GM18951 (cell line): ENCODE results near the gene RFT1.

Experiments
- POLR2A ChIP-seq: IDR thresholded peaks from 4 replicates; pipeline ENCODE4 v1.6.1; 2011; ENCODE audit warnings: mild to moderate bottlenecking; ENCODE audit not compliant: insufficient read length, insufficient read depth; ENCODE audit errors: extremely low read depth
- in situ Hi-C: fragments of 300-500 bp; cut with MboI; formaldehyde crosslinking; loops from one replicate; pipeline ENCODE4 v1.12.0; 2022; ENCODE audit warnings: low sequenced_read_pairs, mixed read lengths, inconsistent platforms; ENCODE audit not compliant: unreplicated experiment

The RFT1 gene

DNA sequence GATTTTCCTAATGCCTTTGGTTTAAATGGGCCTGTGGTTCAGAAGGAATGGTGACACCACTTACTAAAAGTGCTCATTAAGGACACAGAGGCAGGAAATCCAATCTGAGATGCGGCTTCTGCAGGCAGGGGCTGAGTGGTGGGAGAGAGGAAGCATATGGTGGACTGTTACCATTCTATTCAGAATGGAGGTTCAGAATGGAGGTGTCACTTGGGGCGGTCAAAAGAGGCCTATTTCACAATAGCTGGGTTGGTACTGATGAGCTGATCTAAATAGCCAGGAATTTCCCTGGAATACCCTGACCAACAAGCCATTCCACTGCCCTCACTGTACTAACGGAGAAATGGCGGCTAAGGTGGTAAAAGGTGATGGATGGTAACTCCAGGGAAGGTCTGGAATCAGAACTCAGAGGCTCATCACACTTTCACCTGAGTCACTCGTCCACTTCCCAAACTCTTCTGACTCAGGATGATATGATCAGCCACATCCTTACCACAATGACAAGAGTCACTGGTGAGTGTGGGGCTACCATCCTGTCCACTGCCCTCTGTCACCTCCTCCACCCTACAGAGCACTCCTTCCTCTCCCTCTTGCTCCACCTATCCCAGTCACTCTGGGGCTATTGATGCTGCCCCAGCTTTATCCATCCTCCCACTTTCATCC, 15.7 kb downstream of the RFT1 start:
- in situ Hi-C loops, result no loop called here
- TF ChIP-seq POLR2A, result no peak

DNA sequence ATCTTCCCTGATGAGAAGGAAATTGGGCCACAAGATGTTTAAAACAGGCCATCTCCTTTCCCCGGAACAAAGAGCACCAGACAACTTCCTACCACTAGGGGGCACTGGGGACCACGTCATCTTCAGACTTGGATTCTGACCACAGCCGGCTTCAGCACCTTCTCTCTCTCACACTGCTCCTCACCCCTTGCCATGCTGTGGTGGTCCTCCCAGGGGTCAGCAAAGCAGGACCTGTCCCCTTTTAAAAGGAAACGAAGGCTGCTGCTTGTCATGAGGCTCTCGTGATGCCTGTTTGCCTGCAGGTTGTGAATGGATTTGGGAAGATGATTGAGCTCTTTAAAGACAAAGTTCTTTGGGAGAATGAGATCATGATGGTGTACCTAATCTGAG, 16.2 kb downstream of the RFT1 start:
- in situ Hi-C loops, result no loop called here
- TF ChIP-seq POLR2A, result no peak

DNA sequence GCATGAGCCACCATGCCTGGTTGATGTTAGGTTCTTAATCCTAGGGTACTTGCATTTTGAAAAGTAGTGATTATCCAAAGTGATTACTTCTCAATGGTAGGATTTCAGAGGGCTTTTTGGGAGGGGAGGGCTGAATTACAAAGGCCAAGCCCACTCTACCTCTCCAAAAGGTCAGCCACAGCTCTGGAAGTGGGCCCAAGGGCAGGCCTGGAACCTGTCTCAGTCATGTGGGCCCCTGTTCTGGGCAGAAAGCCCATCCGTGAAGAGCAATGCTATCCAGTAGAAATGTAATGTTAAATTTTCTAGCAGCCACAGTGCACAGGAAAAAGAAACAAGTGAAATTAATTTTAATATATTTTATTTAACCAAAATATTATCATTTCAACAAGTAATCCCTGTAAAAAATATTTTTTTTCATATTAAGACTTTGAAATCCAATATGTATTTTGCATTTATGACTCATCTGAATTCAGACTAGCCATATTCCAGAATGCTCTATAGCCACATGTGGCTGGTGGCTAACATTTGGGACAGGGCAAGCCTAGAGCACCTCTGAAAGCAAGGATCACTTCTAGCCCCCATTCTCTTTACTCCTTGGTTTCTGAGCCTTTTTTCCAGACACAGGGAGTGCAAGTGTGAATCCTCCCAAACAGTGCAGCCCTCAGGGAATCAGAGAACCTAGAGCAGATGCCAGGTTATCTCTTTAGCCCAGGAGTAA, 16.8 kb downstream of the RFT1 start:
- TF ChIP-seq POLR2A, result no peak
- in situ Hi-C loops, result no loop called here

DNA sequence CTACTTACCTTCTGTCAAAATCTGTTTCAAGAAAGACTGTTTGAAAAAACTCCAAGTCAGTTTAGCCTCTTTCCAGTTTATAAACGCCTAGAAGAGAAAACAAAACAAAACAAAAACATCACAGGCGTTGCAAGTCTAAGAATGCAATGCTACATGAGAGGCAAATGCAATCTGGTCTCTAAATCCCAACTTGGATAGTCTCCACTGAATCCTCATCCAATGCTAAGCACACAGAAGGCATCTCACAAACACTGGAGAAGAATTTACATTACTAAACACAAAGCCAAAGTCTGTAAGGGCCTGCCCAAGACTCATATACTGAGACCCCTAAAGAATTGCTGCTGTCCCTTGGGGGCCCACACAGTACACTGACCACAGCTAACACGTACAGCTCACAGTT, 18.4 kb downstream of the RFT1 start:
- no peak for TF ChIP-seq POLR2A
- in situ Hi-C loops, result no loop called here

DNA sequence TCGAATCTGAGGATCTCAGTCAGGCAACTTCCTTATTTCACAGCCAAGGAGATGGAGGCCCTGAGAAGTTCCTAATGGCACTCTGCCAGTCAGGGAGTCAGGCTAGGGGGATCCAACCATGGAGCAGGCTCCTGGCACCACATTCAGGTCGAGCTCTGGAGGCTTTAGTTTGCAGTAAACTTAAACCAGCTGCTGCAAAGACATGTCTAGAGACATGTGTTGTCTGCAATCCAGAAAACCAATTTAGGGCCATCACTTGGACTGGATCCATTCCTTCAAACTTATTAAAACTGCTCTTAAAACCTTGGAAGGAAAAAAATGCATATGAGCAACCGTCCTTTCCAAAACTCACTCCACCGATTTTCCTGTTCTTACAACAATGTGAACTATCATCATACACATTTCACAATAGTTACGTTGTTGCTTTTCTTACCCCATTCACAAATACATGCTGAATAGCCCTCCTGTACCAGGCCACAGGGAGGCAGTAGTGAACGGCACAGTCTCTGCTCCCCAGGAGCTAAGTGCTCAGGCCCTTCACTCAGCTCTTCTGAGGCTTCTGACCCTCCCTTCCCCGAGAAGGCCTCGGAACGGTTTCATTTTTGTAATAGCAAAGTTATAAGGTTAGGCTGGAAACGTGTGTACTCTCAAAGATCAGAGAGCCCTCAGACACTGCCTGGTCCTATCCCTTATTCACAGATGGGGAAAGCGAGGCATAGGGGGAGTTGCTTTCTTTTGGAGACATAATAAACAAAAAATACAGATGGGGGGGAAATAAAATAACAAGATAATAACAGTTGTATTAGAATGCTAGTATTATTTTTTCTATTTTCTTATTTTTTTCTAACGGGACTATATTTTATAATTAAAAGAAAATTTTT, 20.1 kb downstream of the RFT1 start:
- in situ Hi-C loops, result no loop called here
- TF ChIP-seq POLR2A, result no peak

DNA sequence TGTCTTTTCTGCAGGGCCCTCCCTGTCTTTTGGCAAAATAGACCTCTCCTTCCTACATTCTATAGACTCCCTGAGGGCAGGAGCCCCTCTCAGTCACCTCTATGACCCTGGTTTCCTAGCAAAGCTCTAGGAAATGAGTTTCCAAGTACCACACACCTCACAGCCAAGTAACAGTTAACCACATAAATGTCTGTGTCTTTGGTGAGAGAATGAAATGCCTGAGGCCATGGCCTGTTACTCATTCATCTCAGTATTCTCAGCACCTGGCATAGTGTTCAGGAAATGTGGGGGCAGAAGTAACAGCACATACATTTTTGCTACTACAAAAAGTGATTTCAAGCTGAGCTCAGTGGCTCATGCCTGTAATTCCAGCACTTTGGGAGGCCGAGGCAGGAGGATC, 21.0 kb downstream of the RFT1 start:
- TF ChIP-seq POLR2A, result no peak
- in situ Hi-C loops, result no loop called here

DNA sequence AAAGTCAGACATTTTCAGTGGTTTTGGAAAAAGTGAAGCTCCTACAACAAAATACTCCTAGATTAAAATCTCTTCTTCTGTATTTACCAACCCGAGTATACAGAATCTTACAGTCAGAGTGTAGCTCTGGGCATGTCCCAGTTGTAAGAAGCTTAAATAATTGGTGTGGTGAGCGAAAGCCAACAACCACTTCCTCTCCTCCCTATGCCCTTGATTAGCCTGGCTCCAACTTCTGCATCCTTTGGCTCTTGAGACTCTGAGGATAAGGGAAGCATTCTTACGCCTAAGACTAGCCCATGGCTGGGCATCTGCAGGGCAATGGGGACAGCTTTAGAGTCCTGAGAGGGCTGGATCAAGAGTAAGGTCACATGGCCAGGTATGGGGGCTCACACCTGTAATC, 25.5 kb downstream of the RFT1 start:
- no peak for TF ChIP-seq POLR2A
- in situ Hi-C loops, result no loop called here

DNA sequence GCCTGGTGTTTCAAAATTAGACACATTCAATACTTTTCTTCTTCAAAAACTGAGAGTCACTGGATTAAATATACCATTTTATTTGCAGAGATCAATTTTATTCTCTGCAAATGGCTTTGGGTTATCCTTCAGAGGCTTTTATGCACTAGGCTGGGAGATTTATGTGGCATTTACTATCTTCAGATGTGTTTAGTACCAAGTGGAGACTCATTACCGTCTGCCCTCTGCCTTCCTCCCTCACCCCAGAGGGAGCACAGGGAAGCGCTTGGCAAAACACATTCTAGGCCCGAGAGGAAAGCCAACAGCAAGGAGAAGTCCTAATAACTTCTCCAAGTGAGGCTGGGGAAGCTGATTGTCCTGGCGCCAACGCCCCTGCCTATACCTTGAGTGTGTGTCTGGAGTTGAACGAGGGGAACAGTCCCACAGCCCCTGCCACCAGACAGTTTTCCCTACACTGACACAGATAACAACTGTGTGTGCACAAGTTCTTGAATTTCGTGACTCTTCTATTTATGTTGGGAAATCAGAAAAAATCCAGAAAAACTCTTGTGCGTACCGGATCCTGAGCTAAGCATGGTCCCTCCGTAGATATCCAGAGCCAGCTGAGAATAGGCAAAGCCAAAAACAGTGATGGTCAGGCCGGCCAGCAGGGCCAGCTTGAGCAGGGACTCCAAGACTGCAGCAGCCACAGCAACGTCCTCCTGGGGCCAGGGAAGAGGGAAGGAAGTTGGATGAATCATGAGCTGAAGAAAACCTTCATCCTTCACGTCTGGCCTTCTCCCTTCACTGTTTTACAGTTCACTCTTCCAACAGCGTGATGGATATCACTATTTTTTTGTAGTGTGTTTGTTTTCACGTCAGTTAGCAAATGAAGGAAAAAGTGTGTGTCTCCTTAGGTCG, 26.6 kb downstream of the RFT1 start:
- no peak for TF ChIP-seq POLR2A

DNA sequence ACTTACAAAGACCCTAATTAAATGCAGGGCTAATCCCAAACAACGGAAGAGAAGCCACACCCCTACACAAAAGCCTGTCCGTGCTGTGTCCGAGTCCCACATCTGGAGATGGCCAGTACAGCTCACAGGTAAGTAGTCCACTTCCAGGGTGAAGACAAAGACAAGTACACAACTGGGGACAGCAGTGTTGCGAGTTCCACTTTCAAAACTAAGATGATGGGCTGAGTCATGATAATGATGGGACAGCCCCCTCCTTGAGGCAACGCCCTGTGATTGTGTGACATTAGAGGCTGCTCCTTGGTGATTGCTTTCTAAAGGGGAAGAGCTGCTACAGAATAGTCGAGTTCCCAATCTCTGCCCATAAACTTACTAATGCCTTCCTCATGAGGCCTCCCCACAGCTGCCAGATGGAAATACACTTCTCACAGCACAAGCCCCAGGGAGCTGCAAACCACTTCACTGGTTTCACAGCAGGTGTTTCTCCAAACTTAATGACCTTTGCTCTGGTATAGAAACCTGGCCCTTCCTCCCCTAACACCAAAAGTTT, 27.6 kb downstream of the RFT1 start:
- in situ Hi-C loops, result no loop called here
- peak; percentile 38 for TF ChIP-seq POLR2A

More for the DNA sequence above, 26.6 kb downstream of the RFT1 start:
- in situ Hi-C loops, result no loop called here

DNA sequence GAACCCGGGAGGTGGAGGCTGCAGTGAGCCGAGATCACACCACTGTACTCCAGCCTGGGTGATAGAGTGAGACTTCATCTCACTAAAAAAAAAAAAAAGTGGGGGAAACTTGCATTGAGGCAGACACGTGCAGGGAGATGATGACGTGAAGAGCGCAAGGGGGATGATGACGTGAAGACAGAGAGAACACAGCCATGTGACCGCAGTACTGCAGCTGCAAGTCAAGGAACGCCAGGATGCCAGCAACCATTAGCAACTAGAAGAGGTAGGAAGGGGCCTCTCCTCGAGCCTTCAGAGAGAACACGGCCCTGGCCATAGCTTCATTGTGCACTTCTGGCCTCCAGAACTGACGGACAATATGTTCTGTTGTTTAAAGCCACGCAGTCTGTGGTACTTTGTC, 28.3 kb downstream of the RFT1 start:
- no peak for TF ChIP-seq POLR2A
- in situ Hi-C loops, result no loop called here

DNA sequence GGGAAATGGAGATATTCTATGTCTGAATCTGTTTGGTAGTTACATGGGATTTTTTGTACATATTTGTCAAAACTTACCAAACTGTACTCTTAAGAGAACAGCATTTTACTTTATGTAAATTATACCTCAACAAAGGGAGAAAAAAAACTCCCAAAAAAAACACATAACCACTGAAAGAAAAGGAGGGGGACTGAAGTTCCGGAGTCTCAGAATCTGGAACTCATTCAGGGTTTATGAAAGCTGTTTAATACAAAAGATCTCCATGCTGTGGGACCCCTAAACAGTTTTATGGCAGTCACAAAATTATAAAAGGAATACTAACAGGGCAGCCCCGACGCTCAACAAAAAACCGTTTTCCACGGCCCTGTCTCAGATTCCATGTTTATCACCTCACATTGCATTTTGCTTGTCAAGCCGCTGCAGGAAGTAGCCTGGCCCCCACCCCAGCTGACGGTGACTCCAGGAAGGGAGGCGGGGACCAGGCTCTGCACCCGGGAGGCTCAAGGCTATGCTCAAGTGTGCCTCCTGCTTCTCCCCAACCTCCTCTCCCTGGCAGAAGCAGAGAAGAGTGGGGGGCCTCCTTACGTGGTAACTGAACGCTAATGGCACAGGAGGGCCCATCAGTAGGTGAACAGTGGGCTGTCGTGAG, 29.3 kb downstream of the RFT1 start:
- in situ Hi-C loops, result no loop called here

DNA sequence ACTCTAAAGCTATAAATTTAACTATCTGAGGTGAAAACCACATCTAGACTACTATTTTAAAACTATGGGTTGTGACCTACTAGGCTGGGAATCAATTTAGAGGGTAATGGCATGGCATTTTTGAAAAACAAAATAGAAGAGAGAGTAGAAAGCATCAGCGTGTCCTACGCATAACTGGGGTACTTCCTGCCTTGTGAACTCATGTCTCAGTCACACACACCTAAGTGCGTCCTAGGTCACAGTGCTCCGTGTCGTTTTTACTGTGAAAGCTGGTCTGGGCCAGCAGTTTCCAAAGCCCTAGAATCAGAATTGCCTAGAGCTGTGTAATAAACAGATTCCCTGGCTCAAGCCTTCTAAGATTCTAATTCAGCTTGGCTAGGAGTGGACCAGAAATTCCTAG, 32.3 kb downstream of the RFT1 start:
- no peak for TF ChIP-seq POLR2A
- in situ Hi-C loops, result no loop called here

More for the DNA sequence above, 29.3 kb downstream of the RFT1 start:
- no peak for TF ChIP-seq POLR2A
